HL-60 (cell line): ENCODE results near the gene NCKAP5L.

Source experiments
- GABPA ChIP-seq: IDR thresholded peaks from 2 replicates; pipeline ENCODE4 v1.6.1; 2012; ENCODE audit warnings: low read depth
- POLR2AphosphoS5 ChIP-seq: IDR thresholded peaks from 2 replicates; pipeline ENCODE4 v1.6.1; 2012; ENCODE audit warnings: low read depth
- SPI1 ChIP-seq: IDR thresholded peaks from 2 replicates; pipeline ENCODE4 v1.6.1; 2012; ENCODE audit warnings: low read depth, mild to moderate bottlenecking, borderline replicate concordance
- TF ChIP-seq, protein P1 (sequence below): IDR thresholded peaks from one replicate; pipeline ENCODE4 v1.5.1; 2011; ENCODE audit warnings: low read length, control low read depth, inconsistent platforms; ENCODE audit not compliant: insufficient read depth
- TF ChIP-seq, protein P2 (sequence below): IDR thresholded peaks from 2 replicates; pipeline ENCODE4 v1.6.1; 2012; ENCODE audit warnings: low read depth; ENCODE audit not compliant: insufficient replicate concordance

DNA sequence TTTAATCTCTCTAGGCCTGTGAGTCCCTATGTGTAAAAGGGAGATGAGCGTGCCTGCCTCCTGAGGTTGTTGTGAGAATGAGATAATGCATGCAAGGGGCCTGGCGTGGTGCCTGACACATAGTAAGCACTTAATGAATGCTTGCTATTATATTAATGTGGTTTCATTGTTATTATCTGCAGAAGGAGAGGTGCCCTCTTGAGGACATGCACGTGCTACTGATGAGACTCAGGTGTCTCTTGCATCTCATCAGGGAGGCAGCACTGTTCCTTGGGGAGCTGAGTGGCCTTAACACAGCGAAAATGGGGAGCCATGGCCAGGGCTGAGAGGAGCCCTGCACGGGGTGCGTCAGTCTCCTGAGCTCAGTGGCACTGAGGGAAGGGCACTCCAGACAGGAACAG lies 44.6 kb upstream of the NCKAP5L start:
- TF ChIP-seq, protein P1, sequence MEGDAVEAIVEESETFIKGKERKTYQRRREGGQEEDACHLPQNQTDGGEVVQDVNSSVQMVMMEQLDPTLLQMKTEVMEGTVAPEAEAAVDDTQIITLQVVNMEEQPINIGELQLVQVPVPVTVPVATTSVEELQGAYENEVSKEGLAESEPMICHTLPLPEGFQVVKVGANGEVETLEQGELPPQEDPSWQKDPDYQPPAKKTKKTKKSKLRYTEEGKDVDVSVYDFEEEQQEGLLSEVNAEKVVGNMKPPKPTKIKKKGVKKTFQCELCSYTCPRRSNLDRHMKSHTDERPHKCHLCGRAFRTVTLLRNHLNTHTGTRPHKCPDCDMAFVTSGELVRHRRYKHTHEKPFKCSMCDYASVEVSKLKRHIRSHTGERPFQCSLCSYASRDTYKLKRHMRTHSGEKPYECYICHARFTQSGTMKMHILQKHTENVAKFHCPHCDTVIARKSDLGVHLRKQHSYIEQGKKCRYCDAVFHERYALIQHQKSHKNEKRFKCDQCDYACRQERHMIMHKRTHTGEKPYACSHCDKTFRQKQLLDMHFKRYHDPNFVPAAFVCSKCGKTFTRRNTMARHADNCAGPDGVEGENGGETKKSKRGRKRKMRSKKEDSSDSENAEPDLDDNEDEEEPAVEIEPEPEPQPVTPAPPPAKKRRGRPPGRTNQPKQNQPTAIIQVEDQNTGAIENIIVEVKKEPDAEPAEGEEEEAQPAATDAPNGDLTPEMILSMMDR = no peak
- no peak for TF ChIP-seq POLR2AphosphoS5
- TF ChIP-seq, protein P2, sequence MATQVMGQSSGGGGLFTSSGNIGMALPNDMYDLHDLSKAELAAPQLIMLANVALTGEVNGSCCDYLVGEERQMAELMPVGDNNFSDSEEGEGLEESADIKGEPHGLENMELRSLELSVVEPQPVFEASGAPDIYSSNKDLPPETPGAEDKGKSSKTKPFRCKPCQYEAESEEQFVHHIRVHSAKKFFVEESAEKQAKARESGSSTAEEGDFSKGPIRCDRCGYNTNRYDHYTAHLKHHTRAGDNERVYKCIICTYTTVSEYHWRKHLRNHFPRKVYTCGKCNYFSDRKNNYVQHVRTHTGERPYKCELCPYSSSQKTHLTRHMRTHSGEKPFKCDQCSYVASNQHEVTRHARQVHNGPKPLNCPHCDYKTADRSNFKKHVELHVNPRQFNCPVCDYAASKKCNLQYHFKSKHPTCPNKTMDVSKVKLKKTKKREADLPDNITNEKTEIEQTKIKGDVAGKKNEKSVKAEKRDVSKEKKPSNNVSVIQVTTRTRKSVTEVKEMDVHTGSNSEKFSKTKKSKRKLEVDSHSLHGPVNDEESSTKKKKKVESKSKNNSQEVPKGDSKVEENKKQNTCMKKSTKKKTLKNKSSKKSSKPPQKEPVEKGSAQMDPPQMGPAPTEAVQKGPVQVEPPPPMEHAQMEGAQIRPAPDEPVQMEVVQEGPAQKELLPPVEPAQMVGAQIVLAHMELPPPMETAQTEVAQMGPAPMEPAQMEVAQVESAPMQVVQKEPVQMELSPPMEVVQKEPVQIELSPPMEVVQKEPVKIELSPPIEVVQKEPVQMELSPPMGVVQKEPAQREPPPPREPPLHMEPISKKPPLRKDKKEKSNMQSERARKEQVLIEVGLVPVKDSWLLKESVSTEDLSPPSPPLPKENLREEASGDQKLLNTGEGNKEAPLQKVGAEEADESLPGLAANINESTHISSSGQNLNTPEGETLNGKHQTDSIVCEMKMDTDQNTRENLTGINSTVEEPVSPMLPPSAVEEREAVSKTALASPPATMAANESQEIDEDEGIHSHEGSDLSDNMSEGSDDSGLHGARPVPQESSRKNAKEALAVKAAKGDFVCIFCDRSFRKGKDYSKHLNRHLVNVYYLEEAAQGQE = no peak
- TF ChIP-seq GABPA = no peak
- TF ChIP-seq SPI1 = no peak
